Measurements from ENCODE around the gene DNAH8. TPM values are rescaled to one million over a fixed set of nuclear protein-coding genes. Genes with fewer than 3 reads are reported as not detected.

DNAH8 gene
- total RNA-seq, 1 donor from 2014 or later = not detected

- H3K27ac Mint-ChIP-seq (ENCODE audit: unreplicated experiment) = no peak overlapping the region
- no peaks in the 10 kb centered on the region for H3K9me3 Mint-ChIP-seq (ENCODE audit: unreplicated experiment)
- DNase-seq (ENCODE audit: low read depth) (no peak), FAIRE-seq (no peak)
- Histone ChIP-seq H3K9ac (ENCODE audit: low read length) (no peak overlapping the region), H3K9me3 (ENCODE audit: insufficient read depth, low read depth, low read length) (no peaks in the 10 kb centered on the region), H3K4me2 (ENCODE audit: low read length) (no peak overlapping the region), H3K4me3 (ENCODE audit: insufficient read depth, low read depth, low read length) (no peak overlapping the region), H3K36me3 (ENCODE audit: insufficient read depth, low read length) (no peaks in the 10 kb centered on the region), H2AFZ (ENCODE audit: low read depth, low read length) (no peak overlapping the region), H3K4me1 (ENCODE audit: insufficient read depth, low read length) (no peaks in the 10 kb centered on the region), H3K27ac (ENCODE audit: low read depth, low read length) (no peak overlapping the region), H3K27me3 (ENCODE audit: insufficient read depth, low read length) (no peaks in the 10 kb centered on the region), H3K79me2 (ENCODE audit: insufficient read depth, low read length) (no peaks in the 10 kb centered on the region), H4K20me1 (ENCODE audit: insufficient read depth, low read length) (no peaks in the 10 kb centered on the region)
- peaks cover 3% of the 10 kb centered on the region for H3K4me1 Mint-ChIP-seq (ENCODE audit: low read depth, unreplicated experiment)
- H3K27me3 Mint-ChIP-seq (ENCODE audit: low read depth, unreplicated experiment) = peaks cover 8% of the 10 kb centered on the region
- TF ChIP-seq CTCF (IDR thresholded peaks at IDR 0.05; ENCODE audit: insufficient read depth, low read depth, low read length) = no peak
- TF ChIP-seq EZH2 (IDR thresholded peaks at IDR 0.05; ENCODE audit: insufficient read depth, low read length) = no peak
- H3K4me3 Mint-ChIP-seq (ENCODE audit: unreplicated experiment) = no peak overlapping the region
- H3K36me3 Mint-ChIP-seq (ENCODE audit: low read depth, unreplicated experiment) = no peaks in the 10 kb centered on the region
Measured at GRCh38 chr6:38865521-38866174, 150.5 kb downstream of the DNAH8 start.

GRCh38 chr6:38867726-38868125 is 152.6 kb downstream of the DNAH8 start:
- DNase-seq (ENCODE audit: low read depth) = no peak
- H3K9ac ChIP-seq (ENCODE audit: low read length) = no peak overlapping the region
- H3K4me1 ChIP-seq (ENCODE audit: insufficient read depth, low read length) = no peaks in the 10 kb centered on the region
- H3K27ac Mint-ChIP-seq (ENCODE audit: unreplicated experiment) = no peak overlapping the region
- no peak for TF ChIP-seq CTCF (IDR thresholded peaks at IDR 0.05; ENCODE audit: insufficient read depth, low read depth, low read length)
- TF ChIP-seq EZH2 (IDR thresholded peaks at IDR 0.05; ENCODE audit: insufficient read depth, low read length) = no peak
- H3K36me3 Mint-ChIP-seq (ENCODE audit: low read depth, unreplicated experiment) = no peaks in the 10 kb centered on the region
- no peak overlapping the region for H3K4me2 ChIP-seq (ENCODE audit: low read length)
- H4K20me1 ChIP-seq (ENCODE audit: insufficient read depth, low read length) = no peaks in the 10 kb centered on the region
- H3K27me3 ChIP-seq (ENCODE audit: insufficient read depth, low read length) = peaks cover 3% of the 10 kb centered on the region
- no peak overlapping the region for H2AFZ ChIP-seq (ENCODE audit: low read depth, low read length)
- no peak overlapping the region for H3K4me3 Mint-ChIP-seq (ENCODE audit: unreplicated experiment)
- no peak for FAIRE-seq
- no peaks in the 10 kb centered on the region for H3K9me3 Mint-ChIP-seq (ENCODE audit: unreplicated experiment)
- no peaks in the 10 kb centered on the region for H3K36me3 ChIP-seq (ENCODE audit: insufficient read depth, low read length)
- no peak overlapping the region for H3K27ac ChIP-seq (ENCODE audit: low read depth, low read length)
- H3K4me1 Mint-ChIP-seq (ENCODE audit: low read depth, unreplicated experiment) = peaks cover 3% of the 10 kb centered on the region
- no peaks in the 10 kb centered on the region for H3K79me2 ChIP-seq (ENCODE audit: insufficient read depth, low read length)
- peaks cover 8% of the 10 kb centered on the region for H3K27me3 Mint-ChIP-seq (ENCODE audit: low read depth, unreplicated experiment)
- H3K4me3 ChIP-seq (ENCODE audit: insufficient read depth, low read depth, low read length) = no peak overlapping the region
- H3K9me3 ChIP-seq (ENCODE audit: insufficient read depth, low read depth, low read length) = no peaks in the 10 kb centered on the region
